HG03135 (cell line): ENCODE measurements around the gene TLN1.

ENCODE experiments used
- ATAC-seq: cut with Tn5 transposase; IDR thresholded peaks from one replicate; pipeline ENCODE4 v1.9.1; 2021; ENCODE audit warnings: mild to moderate bottlenecking, moderate library complexity; ENCODE audit not compliant: unreplicated experiment

TLN1 gene

GRCh38 chr9:35669331-35670145 lies 62.5 kb downstream of the TLN1 start:
- ATAC-seq = no peak

GRCh38 chr9:35667939-35668338 lies 64.1 kb downstream of the TLN1 start:
- no peak for ATAC-seq

GRCh38 chr9:35666549-35666948 lies 65.4 kb downstream of the TLN1 start:
- no peak for ATAC-seq

GRCh38 chr9:35666045-35666444 lies 66.0 kb downstream of the TLN1 start:
- no peak for ATAC-seq

GRCh38 chr9:35665471-35665818 lies 66.5 kb downstream of the TLN1 start:
- ATAC-seq = no peak

- peak; percentile 72 for ATAC-seq
Measured at GRCh38 chr9:35664531-35665470, 67.2 kb downstream of the TLN1 start, which contains the start of gene ARHGEF39. TSS of gene ARHGEF39 (minus strand) at chr9:35665195. CDS start at chr9:35665169, 26 bp downstream.

GRCh38 chr9:35662437-35662836 lies 69.6 kb downstream of the TLN1 start:
- ATAC-seq = no peak

- no peak for ATAC-seq
Measured at GRCh38 chr9:35661756-35662350, 70.1 kb downstream of the TLN1 start.

GRCh38 chr9:35660966-35661415 lies 71.0 kb downstream of the TLN1 start:
- no peak for ATAC-seq

GRCh38 chr9:35659340-35659739 lies 72.7 kb downstream of the TLN1 start:
- ATAC-seq = no peak

GRCh38 chr9:35658968-35659220 lies 73.1 kb downstream of the TLN1 start:
- no peak for ATAC-seq

- peak; percentile 68 for ATAC-seq
Measured at GRCh38 chr9:35658137-35658967, 73.6 kb downstream of the TLN1 start, which contains the start of gene CCDC107. TSS of gene CCDC107 (plus strand) at chr9:35658292. CDS start at chr9:35658380, 88 bp downstream.

GRCh38 chr9:35657546-35658136 lies 74.4 kb downstream of the TLN1 start, which contains the start of gene RMRP:
TSS of gene RMRP (minus strand) at chr9:35658019.
- ATAC-seq = peak; percentile 83

- ATAC-seq = no peak
Measured at GRCh38 chr9:35656831-35657545, 75.0 kb downstream of the TLN1 start.

GRCh38 chr9:35656348-35656747 lies 75.6 kb downstream of the TLN1 start:
- no peak for ATAC-seq

- no peak for ATAC-seq
Measured at GRCh38 chr9:35653611-35654010, 78.4 kb downstream of the TLN1 start.

GRCh38 chr9:35652829-35653209 lies 79.2 kb downstream of the TLN1 start:
- ATAC-seq = no peak

- no peak for ATAC-seq
Measured at GRCh38 chr9:35651956-35652828, 79.8 kb downstream of the TLN1 start.
